Stomach (tissue), 4 donors: ENCODE results near the gene KCNAB1.

Experiments used
- EP300 ChIP-seq: sonication (generic); formaldehyde crosslinking; IDR thresholded peaks from one replicate; pipeline ENCODE4 v1.6.1; 2017; ENCODE audit warnings: antibody characterized with exemption
- POLR2A ChIP-seq, 4 donors: fragments of 450-650 bp; IDR thresholded peaks; one replicate each; pipeline ENCODE4 v1.6.1; 2016; ENCODE audit warnings: antibody characterized with exemption in 4 of 4, control low read depth in 2 of 4, mild to moderate bottlenecking in 1 of 4, moderate library complexity in 1 of 4
- POLR2AphosphoS5 ChIP-seq, 3 donors: sonication (generic); formaldehyde crosslinking; IDR thresholded peaks; one replicate each; pipeline ENCODE4 v1.6.1; 2016; ENCODE audit warnings: antibody characterized with exemption in 3 of 3
- TF ChIP-seq, protein P1 (sequence below), 7 experiments: fragments of 450-650 bp in 4 of 7; fragments of 200-600 bp in 3 of 7; sonication (generic) in 3 of 7; IDR thresholded peaks; one replicate each; pipeline ENCODE4 v1.5.1; 2016 to 2019; ENCODE audit warnings: antibody characterized with exemption in 7 of 7, control low read depth in 2 of 7, mild to moderate bottlenecking in 1 of 7

DNA sequence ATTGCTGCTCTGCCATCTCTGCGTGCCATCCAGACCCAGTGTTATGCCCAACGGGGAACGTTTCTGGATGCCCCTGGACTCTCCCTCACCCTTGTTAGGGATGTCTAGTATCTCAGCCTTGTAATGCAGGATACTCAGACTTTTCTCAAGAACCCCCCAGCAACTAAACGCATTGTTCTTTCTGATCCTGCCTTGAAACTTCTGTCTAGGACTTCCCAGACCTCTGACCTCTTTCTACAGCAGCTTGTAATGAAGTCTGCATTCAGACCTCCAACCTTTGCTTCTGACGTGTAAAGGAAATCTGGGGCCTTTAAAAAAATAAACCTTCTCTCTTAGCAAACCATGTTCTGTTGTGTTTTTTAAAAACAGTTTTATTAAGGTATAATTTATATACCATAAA is 139.5 kb downstream of the KCNAB1 start:
- TF ChIP-seq POLR2AphosphoS5 (IDR thresholded peaks at IDR 0.05): no peak
- TF ChIP-seq, protein P1, sequence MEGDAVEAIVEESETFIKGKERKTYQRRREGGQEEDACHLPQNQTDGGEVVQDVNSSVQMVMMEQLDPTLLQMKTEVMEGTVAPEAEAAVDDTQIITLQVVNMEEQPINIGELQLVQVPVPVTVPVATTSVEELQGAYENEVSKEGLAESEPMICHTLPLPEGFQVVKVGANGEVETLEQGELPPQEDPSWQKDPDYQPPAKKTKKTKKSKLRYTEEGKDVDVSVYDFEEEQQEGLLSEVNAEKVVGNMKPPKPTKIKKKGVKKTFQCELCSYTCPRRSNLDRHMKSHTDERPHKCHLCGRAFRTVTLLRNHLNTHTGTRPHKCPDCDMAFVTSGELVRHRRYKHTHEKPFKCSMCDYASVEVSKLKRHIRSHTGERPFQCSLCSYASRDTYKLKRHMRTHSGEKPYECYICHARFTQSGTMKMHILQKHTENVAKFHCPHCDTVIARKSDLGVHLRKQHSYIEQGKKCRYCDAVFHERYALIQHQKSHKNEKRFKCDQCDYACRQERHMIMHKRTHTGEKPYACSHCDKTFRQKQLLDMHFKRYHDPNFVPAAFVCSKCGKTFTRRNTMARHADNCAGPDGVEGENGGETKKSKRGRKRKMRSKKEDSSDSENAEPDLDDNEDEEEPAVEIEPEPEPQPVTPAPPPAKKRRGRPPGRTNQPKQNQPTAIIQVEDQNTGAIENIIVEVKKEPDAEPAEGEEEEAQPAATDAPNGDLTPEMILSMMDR (IDR thresholded peaks at IDR 0.05): no peak
- no peak for TF ChIP-seq POLR2A (IDR thresholded peaks at IDR 0.05)
- TF ChIP-seq EP300: no peak
